SK-N-SH (cell line): ENCODE results near the gene HECW1. TPM values are rescaled to one million over a fixed set of nuclear protein-coding genes. Genes with fewer than 3 reads are reported as not detected.

ENCODE experiments used
- CTCF ChIA-PET: fragments of 300-600, 350-600 bp; formaldehyde crosslinking; extraction: SDS; loops from one replicate; lab custom pipeline; 2021; lab: Yijun Ruan, JAX
- POLR2A ChIA-PET: fragments of 350-600 bp; sonication (Branson Sonifier 250); formaldehyde crosslinking; extraction: SDS; loops from one replicate; lab custom pipeline; 2020; ENCODE audit warnings: antibody characterized with exemption, inconsistent platforms; lab: Yijun Ruan, JAX
- DNase-seq: peaks from one replicate; pipeline ENCODE4 v3.0.0; 2012
- H2AFZ ChIP-seq: fragments of 200-600 bp; sonication (generic); 2 replicates; pipeline ENCODE4 v1.8.1; 2016; ENCODE audit warnings: antibody characterized with exemption, mild to moderate bottlenecking, low read depth
- H3F3A ChIP-seq: fragments of 200-600 bp; sonication (generic); replicated peaks from 2 replicates; pipeline ENCODE3; 2016; ENCODE audit warnings: antibody characterized with exemption, mild to moderate bottlenecking; ENCODE audit not compliant: insufficient read depth
- H3K27ac ChIP-seq, 2 experiments: fragments of 200-500 bp in 1 of 2; fragments of 200-600 bp in 1 of 2; sonication (Bioruptor generic) in 1 of 2; sonication (generic), shearing (Covaris generic) in 1 of 2; 2 replicates each; pipeline versions ENCODE4 v1.5.1 to v1.6.1; 2014 to 2016; ENCODE audit warnings: low read depth in 2 of 2, inconsistent platforms in 1 of 2, low read length in 1 of 2, mild to moderate bottlenecking in 1 of 2, mixed read lengths in 1 of 2
- H3K27me3 ChIP-seq: fragments of 200-600 bp; sonication (generic), shearing (Covaris generic); 2 replicates; pipeline ENCODE4 v1.6.1; 2016; ENCODE audit warnings: mixed run types; ENCODE audit not compliant: insufficient read depth
- H3K36me3 ChIP-seq, 2 experiments: fragments of 200-500 bp in 1 of 2; fragments of 200-600 bp in 1 of 2; sonication (Bioruptor generic) in 1 of 2; sonication (generic) in 1 of 2; replicated peaks in 1 of 2; 2 replicates each; pipeline versions ENCODE3 to v1.5.1; 2014 to 2016; ENCODE audit warnings: low read length in 1 of 2, mild to moderate bottlenecking in 1 of 2; ENCODE audit not compliant: insufficient read depth in 2 of 2, control insufficient read depth in 1 of 2
- H3K4me1 ChIP-seq, 2 experiments: fragments of 200-500 bp in 1 of 2; fragments of 200-600 bp in 1 of 2; sonication (Bioruptor generic) in 1 of 2; sonication (generic), shearing (Covaris generic) in 1 of 2; 2 replicates each; pipeline versions ENCODE4 v1.5.1 to v1.6.1; 2014 to 2016; ENCODE audit warnings: low read depth in 1 of 2, low read length in 1 of 2, mixed run types in 1 of 2; ENCODE audit not compliant: insufficient read depth in 2 of 2, control insufficient read depth in 1 of 2
- H3K4me2 ChIP-seq: fragments of 200-600 bp; sonication (generic), shearing (Covaris generic); 2 replicates; pipeline ENCODE4 v1.6.1; 2017; ENCODE audit warnings: mixed run types
- H3K4me3 ChIP-seq, 2 experiments: fragments of 200-500 bp in 1 of 2; fragments of 200-600 bp in 1 of 2; sonication (Bioruptor generic) in 1 of 2; sonication (generic), shearing (Covaris generic) in 1 of 2; 2 replicates each; pipeline versions ENCODE4 v1.5.1 to v1.8.1; 2014 to 2016; ENCODE audit warnings: low read depth in 2 of 2, inconsistent platforms in 1 of 2, low read length in 1 of 2, mild to moderate bottlenecking in 1 of 2, mixed read lengths in 1 of 2, moderate library complexity in 1 of 2
- H3K79me2 ChIP-seq: fragments of 200-600 bp; sonication (generic); 2 replicates; pipeline ENCODE4 v1.8.1; 2017; ENCODE audit warnings: mild to moderate bottlenecking; ENCODE audit not compliant: insufficient read depth
- H3K9ac ChIP-seq: fragments of 200-600 bp; sonication (generic); 2 replicates; pipeline ENCODE4 v1.6.1; 2017; ENCODE audit warnings: mixed run types
- H3K9me2 ChIP-seq: fragments of 200-600 bp; sonication (generic); 2 replicates; pipeline ENCODE4 v1.6.1; 2017; ENCODE audit warnings: mixed run types
- H3K9me3 ChIP-seq: fragments of 200-600 bp; sonication (generic); 2 replicates; pipeline ENCODE4 v1.6.1; 2017; ENCODE audit warnings: mixed run types, mild to moderate bottlenecking, moderate library complexity
- H4K20me1 ChIP-seq: fragments of 200-600 bp; sonication (generic); 2 replicates; pipeline ENCODE4 v1.6.1; 2017; ENCODE audit warnings: mild to moderate bottlenecking, mixed run types; ENCODE audit not compliant: insufficient read depth
- CHD2 ChIP-seq: fragments of 150-350 bp; IDR thresholded peaks from 2 replicates; pipeline ENCODE4 v1.6.1; 2018; ENCODE audit warnings: low read length; ENCODE audit not compliant: partially characterized antibody
- CTCF ChIP-seq: fragments of 200-600 bp; sonication (generic); IDR thresholded peaks from 2 replicates; pipeline ENCODE4 v1.6.1; 2017; ENCODE audit warnings: antibody characterized with exemption, mild to moderate bottlenecking, moderate library complexity
- ELF1 ChIP-seq: IDR thresholded peaks from 2 replicates; pipeline ENCODE4 v1.4.0; 2012
- EZH2phosphoT487 ChIP-seq: fragments of 200-600 bp; sonication (generic); IDR thresholded peaks from 2 replicates; pipeline ENCODE4 v1.6.1; 2017; ENCODE audit warnings: low read depth, mixed run types, mild to moderate bottlenecking, antibody characterized with exemption, moderate library complexity, borderline replicate concordance
- FOXM1 ChIP-seq: IDR thresholded peaks from 2 replicates; pipeline ENCODE4 v1.4.0; 2012; ENCODE audit warnings: low read depth, mild to moderate bottlenecking
- IRF3 ChIP-seq: fragments of 150-350 bp; IDR thresholded peaks from 2 replicates; pipeline ENCODE4 v1.6.1; 2016; ENCODE audit warnings: mild to moderate bottlenecking, low read depth, low read length
- MEF2A ChIP-seq: IDR thresholded peaks from 2 replicates; pipeline ENCODE4 v1.4.0; 2012; ENCODE audit warnings: low read depth, borderline replicate concordance
- MXI1 ChIP-seq: IDR thresholded peaks from 2 replicates; pipeline ENCODE4 v1.6.1; 2012; ENCODE audit warnings: mild to moderate bottlenecking, low read depth, low read length, improper control_type of control experiment
- POLR2AphosphoS5 ChIP-seq: IDR thresholded peaks from 2 replicates; pipeline ENCODE4 v1.6.1; 2012; ENCODE audit warnings: low read depth, low read length
- RAD21 ChIP-seq: IDR thresholded peaks from 2 replicates; pipeline ENCODE4 v1.6.1; 2012; ENCODE audit warnings: mild to moderate bottlenecking, low read length
- RCOR1 ChIP-seq: fragments of 150-350 bp; IDR thresholded peaks from 2 replicates; pipeline ENCODE4 v1.6.1; 2017; ENCODE audit warnings: antibody characterized with exemption, low read length
- REST ChIP-seq: IDR thresholded peaks from 2 replicates; pipeline ENCODE4 v1.6.1; 2012; ENCODE audit warnings: mild to moderate bottlenecking, low read depth, low read length, moderate library complexity
- RFX5 ChIP-seq: IDR thresholded peaks from 2 replicates; pipeline ENCODE4 v1.6.1; 2012; ENCODE audit warnings: mild to moderate bottlenecking, improper control_type of control experiment, low read length
- RXRA ChIP-seq: IDR thresholded peaks from 2 replicates; pipeline ENCODE4 v1.4.0; 2012; ENCODE audit warnings: low read depth, mild to moderate bottlenecking, borderline replicate concordance
- SIN3A ChIP-seq: IDR thresholded peaks from 2 replicates; pipeline ENCODE4 v1.6.1; 2012; ENCODE audit warnings: low read depth, mild to moderate bottlenecking, low read length, moderate library complexity, borderline replicate concordance
- TAF1 ChIP-seq: IDR thresholded peaks from 2 replicates; pipeline ENCODE4 v1.6.1; 2012; ENCODE audit warnings: low read depth, mild to moderate bottlenecking, low read length, moderate library complexity, borderline replicate concordance
- TCF12 ChIP-seq: IDR thresholded peaks from 2 replicates; pipeline ENCODE4 v1.4.0; 2012
- USF2 ChIP-seq: fragments of 150-350 bp; IDR thresholded peaks from 2 replicates; pipeline ENCODE4 v1.6.1; 2017; ENCODE audit warnings: antibody characterized with exemption, low read length, low read depth, borderline replicate concordance
- WGBS: methylation state at CpG from one replicate; pipeline ENCODE4 v1.1.6; 2017; ENCODE audit warnings: low lambda C conversion rate; 5-methylcytosine and 5-hydroxymethylcytosine counted together
- polyA plus RNA-seq, 3 experiments: library from polyadenylated mRNA; depleted of rRNA; stranded (reverse); fragments of >200 nt; gene quantifications; 2 replicates each; pipeline ENCODE4 v1.2.3, GENCODE V29; 2012

The HECW1 gene
- polyA plus RNA-seq, 1 of the 3 experiments (the other 2 are of a cell fraction) = not detected

- TF ChIP-seq MEF2A (no peak), TCF12 (no peak), SIN3A (no peak), ELF1 (no peak), FOXM1 (no peak)
- TF ChIP-seq, all 33 proteins: peak for 0
These were observed 293.5 kb downstream of the HECW1 start (continued) for GRCh38 chr7:43405948-43406347.

GRCh38 chr7:43406961-43407360 is 294.5 kb downstream of the HECW1 start:
- Histone ChIP-seq H3K4me3 (no peak overlapping the region), H3F3A (no peaks in the 10 kb centered on the region), H3K9ac (no peak overlapping the region), H3K36me3 (no peaks in the 10 kb centered on the region), H3K27ac (no peak overlapping the region)
- CTCF ChIA-PET = interaction anchor here (0.8 kb wide), 1 partner anchor 15 kb away, joined by 3 read pairs; no protein-coding TSS in a partner anchor
- TF ChIP-seq CTCF = no peak
- TF ChIP-seq REST = no peak
- TF ChIP-seq RXRA = no peak
- no peak for TF ChIP-seq CHD2
- no peak for TF ChIP-seq RAD21
- no peak for TF ChIP-seq RFX5
- TF ChIP-seq MXI1 = no peak
- no peak for TF ChIP-seq ELF1
- no peak for TF ChIP-seq TCF12
- TF ChIP-seq USF2 = no peak
- no peak for TF ChIP-seq EZH2phosphoT487
- TF ChIP-seq POLR2AphosphoS5 = no peak
- TF ChIP-seq TAF1 = no peak
- TF ChIP-seq RCOR1 = no peak
- no peak for TF ChIP-seq IRF3
- no peak for TF ChIP-seq MEF2A
- TF ChIP-seq, all 33 proteins: peak for 0
- POLR2A ChIA-PET = no interaction called here
- Histone ChIP-seq H2AFZ (no peak overlapping the region), H3K27me3 (peaks cover 5% of the 10 kb centered on the region), H3K4me1 (no peaks in the 10 kb centered on the region), H3K9me3 (no peaks in the 10 kb centered on the region), H3K4me2 (no peak overlapping the region), H3K9me2 (no peaks in the 10 kb centered on the region), H3K79me2 (no peaks in the 10 kb centered on the region), H4K20me1 (no peaks in the 10 kb centered on the region)
- 20% methylated on average over 5 of the region's 5 CpGs for WGBS
- no peak for DNase-seq
